Duodenal mucosa (tissue), 2 donors: Measurements from ENCODE around the gene PTPRCAP.
A peak's percentile ranks its signal among the peaks of the same experiment; 100 is the strongest.

Experiments used
- H3K27ac ChIP-seq: one replicate; pipeline ENCODE4 v1.7.0; 2013; ENCODE audit warnings: low read depth, low read length
- H3K27me3 ChIP-seq, 2 donors: one replicate each; pipeline ENCODE4 v1.7.0; 2013; ENCODE audit warnings: low read length in 2 of 2, control low read depth in 1 of 2; ENCODE audit not compliant: insufficient read depth in 2 of 2, control insufficient read depth in 1 of 2
- H3K36me3 ChIP-seq, 2 donors: one replicate each; pipeline ENCODE4 v1.7.0; 2013; ENCODE audit warnings: low read length in 2 of 2, control low read depth in 1 of 2; ENCODE audit not compliant: insufficient read depth in 2 of 2, control insufficient read depth in 1 of 2
- H3K4me1 ChIP-seq, 2 donors: one replicate each; pipeline ENCODE4 v1.7.0; 2013; ENCODE audit warnings: low read length in 2 of 2, control low read depth in 1 of 2; ENCODE audit not compliant: insufficient read depth in 2 of 2, control insufficient read depth in 1 of 2
- H3K4me3 ChIP-seq, 2 donors: one replicate each; pipeline ENCODE4 v1.7.0; 2013; ENCODE audit warnings: low read length in 2 of 2, low read depth in 1 of 2
- H3K9ac ChIP-seq, 2 donors: one replicate each; pipeline ENCODE4 v1.7.0; 2013; ENCODE audit warnings: low read length in 2 of 2, low read depth in 1 of 2
- H3K9me3 ChIP-seq, 2 donors: one replicate each; pipeline ENCODE4 v1.7.0; 2013; ENCODE audit warnings: low read length in 2 of 2, control low read depth in 1 of 2; ENCODE audit not compliant: control insufficient read depth in 1 of 2

Gene PTPRCAP

GRCh38 chr11:67423466-67423865, 14.0 kb downstream of the PTPRCAP start:
- no peaks in the 10 kb centered on the region for H3K9me3 ChIP-seq
- no peak overlapping the region for H3K4me3 ChIP-seq
- peaks cover 5 to 26% of the 10 kb centered on the region in 2 donors for H3K4me1 ChIP-seq
- H3K27ac ChIP-seq, result no peak overlapping the region
- H3K9ac ChIP-seq, result no peak overlapping the region
- H3K27me3 ChIP-seq, result no peaks in the 10 kb centered on the region
- H3K36me3 ChIP-seq, result no peaks in the 10 kb centered on the region

DNA sequence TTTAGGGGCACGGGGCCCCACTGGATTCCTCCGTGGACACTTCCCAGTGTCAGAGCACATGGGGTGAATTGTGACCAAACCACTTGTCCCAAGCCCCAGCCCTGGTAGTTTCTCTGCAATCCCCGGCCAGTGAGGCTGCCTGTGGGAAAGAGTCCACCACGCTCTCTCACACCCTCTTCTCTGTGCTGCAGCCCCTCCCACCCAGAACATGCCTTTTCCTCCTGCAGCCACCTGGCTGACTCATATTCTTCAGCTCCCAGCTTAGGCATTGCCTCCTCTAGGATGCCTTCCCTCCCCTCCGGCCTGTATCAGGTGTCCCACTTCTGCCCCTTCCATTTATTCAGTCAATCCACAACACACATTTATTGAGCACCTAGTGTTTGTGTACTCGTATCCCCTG, 14.6 kb downstream of the PTPRCAP start:
- Histone ChIP-seq H3K4me3 (no peak overlapping the region), H3K27ac (no peak overlapping the region), H3K27me3 (no peaks in the 10 kb centered on the region), H3K9me3 (no peaks in the 10 kb centered on the region), H3K36me3 (no peaks in the 10 kb centered on the region), H3K9ac (no peak overlapping the region), H3K4me1 (peaks cover 5 to 26% of the 10 kb centered on the region in 2 donors)

GRCh38 chr11:67421430-67422031, 16.0 kb downstream of the PTPRCAP start:
- Histone ChIP-seq H3K4me1 (peaks cover 9 to 20% of the 10 kb centered on the region in 2 donors), H3K36me3 (no peaks in the 10 kb centered on the region), H3K9me3 (no peaks in the 10 kb centered on the region), H3K9ac (no peak overlapping the region), H3K4me3 (peak overlapping the region; percentile 44 to 68), H3K27me3 (no peaks in the 10 kb centered on the region), H3K27ac (no peak overlapping the region)

DNA sequence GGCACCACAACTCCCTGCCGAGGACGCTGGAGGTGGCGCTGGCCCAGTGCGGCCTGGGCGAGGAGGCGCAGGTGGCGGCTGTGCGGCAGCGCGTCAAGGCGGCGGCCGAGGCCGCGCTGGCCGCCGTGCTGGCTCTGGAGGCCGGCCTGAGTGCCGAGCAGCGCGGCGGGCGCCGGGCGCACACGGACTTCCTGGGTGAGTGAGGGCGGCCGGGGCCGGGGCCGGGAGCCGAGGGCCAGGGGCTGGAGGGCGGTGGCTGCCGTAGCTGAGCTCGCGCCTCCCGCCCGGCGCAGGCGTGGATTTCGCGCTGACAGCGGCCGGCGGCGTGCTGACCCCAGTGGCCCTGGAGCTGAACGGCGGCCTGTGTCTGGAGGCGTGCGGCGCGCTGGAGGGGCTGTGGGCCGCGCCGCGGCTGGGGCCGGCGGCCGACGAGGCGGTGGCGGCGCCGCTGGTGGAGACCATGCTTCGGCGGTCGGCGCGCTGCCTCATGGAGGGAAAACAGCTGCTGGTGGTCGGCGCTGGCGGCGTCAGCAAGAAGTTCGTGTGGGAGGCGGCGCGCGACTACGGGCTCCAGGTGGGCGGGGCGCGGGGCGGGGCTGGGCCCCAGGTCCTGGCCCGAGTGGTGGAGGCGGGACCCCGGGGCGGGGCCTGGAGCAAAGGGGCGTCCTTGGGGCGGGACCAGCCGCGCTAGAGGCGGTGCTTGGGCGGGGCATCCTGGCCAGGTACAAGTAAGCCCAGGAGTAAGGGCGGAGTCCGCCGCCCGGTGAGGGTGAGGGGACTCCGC, 16.6 kb downstream of the PTPRCAP start:
- Histone ChIP-seq H3K9me3 (no peaks in the 10 kb centered on the region), H3K9ac (peak overlapping the region; percentile 39 to 60), H3K36me3 (no peaks in the 10 kb centered on the region), H3K4me3 (peak overlapping the region; percentile 67 to 68), H3K4me1 (peaks cover 14 to 20% of the 10 kb centered on the region in 2 donors), H3K27me3 (no peaks in the 10 kb centered on the region), H3K27ac (peak overlapping the region; percentile 93)

DNA sequence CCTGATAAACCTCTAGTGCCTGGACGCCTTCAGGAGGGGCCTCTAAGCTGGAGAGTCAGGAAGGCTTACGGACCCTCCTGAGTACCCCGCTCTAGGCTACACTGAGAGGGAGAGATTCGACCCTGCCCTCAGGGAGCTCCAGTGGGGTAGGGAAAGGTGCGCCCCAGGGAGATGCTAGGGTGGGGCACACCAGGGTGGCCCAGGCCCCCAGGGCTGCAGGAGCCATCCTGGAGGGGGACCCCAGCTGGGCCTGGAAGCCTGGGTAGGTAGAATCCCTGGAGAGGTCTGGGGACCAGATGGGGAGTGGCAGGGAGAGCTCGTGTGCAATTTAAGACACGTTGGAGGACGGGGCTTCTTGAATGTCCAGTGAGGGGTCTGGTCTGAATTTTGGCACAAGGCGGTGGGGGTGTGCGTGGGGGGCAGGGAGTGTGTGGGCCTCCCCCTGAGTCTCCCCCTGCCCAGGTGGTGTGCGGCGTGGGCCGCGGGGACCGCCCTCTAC, 17.3 kb downstream of the PTPRCAP start:
- peaks cover 16 to 21% of the 10 kb centered on the region in 2 donors for H3K4me1 ChIP-seq
- H3K36me3 ChIP-seq, result no peaks in the 10 kb centered on the region
- H3K9ac ChIP-seq, result peak overlapping the region; percentile 39 to 60
- peak overlapping the region; percentile 93 for H3K27ac ChIP-seq
- peak overlapping the region; percentile 60 to 67 for H3K4me3 ChIP-seq
- H3K9me3 ChIP-seq, result no peaks in the 10 kb centered on the region
- no peaks in the 10 kb centered on the region for H3K27me3 ChIP-seq

- no peaks in the 10 kb centered on the region for H3K27me3 ChIP-seq
- H3K36me3 ChIP-seq, result no peaks in the 10 kb centered on the region
- H3K9ac ChIP-seq, result no peak overlapping the region
- H3K9me3 ChIP-seq, result no peaks in the 10 kb centered on the region
- peaks cover 19 to 27% of the 10 kb centered on the region in 2 donors for H3K4me1 ChIP-seq
- no peak overlapping the region for H3K27ac ChIP-seq
- H3K4me3 ChIP-seq, result no peak overlapping the region
These were observed 18.0 kb downstream of the PTPRCAP start for GRCh38 chr11:67419325-67420049.

- Histone ChIP-seq H3K9ac (no peak overlapping the region), H3K4me1 (peaks cover 19 to 27% of the 10 kb centered on the region in 2 donors), H3K4me3 (no peak overlapping the region), H3K27ac (no peak overlapping the region), H3K9me3 (no peaks in the 10 kb centered on the region), H3K27me3 (no peaks in the 10 kb centered on the region), H3K36me3 (no peaks in the 10 kb centered on the region)
These were observed 18.8 kb downstream of the PTPRCAP start for GRCh38 chr11:67418476-67419281.

DNA sequence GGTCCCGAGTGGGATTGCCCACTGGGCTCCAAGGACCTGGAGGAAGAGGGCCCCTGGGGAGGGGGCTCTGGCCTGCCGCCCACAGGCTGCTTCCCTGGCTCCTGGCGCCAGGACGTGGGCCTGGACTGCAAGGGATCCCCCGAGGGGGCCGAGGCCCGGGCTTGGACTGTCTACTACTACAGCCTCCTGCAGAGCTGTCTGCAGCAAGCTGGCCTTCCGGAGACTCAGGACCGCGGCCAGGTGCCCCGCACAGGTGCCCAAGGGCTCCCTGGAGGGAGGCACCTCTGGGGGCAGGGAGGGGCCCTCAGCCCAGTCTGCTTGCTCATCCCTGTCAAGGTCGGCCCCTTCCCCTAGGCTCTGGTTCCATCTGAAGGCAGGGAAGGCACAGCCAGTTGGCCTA, 20.1 kb downstream of the PTPRCAP start:
- no peaks in the 10 kb centered on the region for H3K9me3 ChIP-seq
- no peaks in the 10 kb centered on the region for H3K27me3 ChIP-seq
- H3K27ac ChIP-seq, result no peak overlapping the region
- H3K4me1 ChIP-seq, result peaks cover 19 to 27% of the 10 kb centered on the region in 2 donors
- no peaks in the 10 kb centered on the region for H3K36me3 ChIP-seq
- H3K9ac ChIP-seq, result no peak overlapping the region
- H3K4me3 ChIP-seq, result no peak overlapping the region

- H3K36me3 ChIP-seq, result no peaks in the 10 kb centered on the region
- peaks cover 19 to 27% of the 10 kb centered on the region in 2 donors for H3K4me1 ChIP-seq
- no peak overlapping the region for H3K9ac ChIP-seq
- H3K27me3 ChIP-seq, result peaks cover 2 to 5% of the 10 kb centered on the region in 2 donors
- H3K27ac ChIP-seq, result no peak overlapping the region
- H3K9me3 ChIP-seq, result no peaks in the 10 kb centered on the region
- H3K4me3 ChIP-seq, result no peak overlapping the region
These were observed 20.8 kb downstream of the PTPRCAP start for GRCh38 chr11:67416416-67417335.
